Neuronal stem cell (in vitro differentiated cells): Measurements from ENCODE around the gene UMOD.
"Not testable (repeated sequence)": the region's sequence is repeated elsewhere in the genome, so short reads cannot be mapped to it uniquely, and the experiment has no call there.

ENCODE experiments used
- DNase-seq: peaks from one replicate; pipeline ENCODE4 v3.0.0-alpha.2; 2013; ENCODE audit warnings: low spot score
- H2AFZ ChIP-seq: one replicate; pipeline ENCODE4 v1.6.1; 2013; ENCODE audit warnings: mild to moderate bottlenecking, low read length, inconsistent platforms
- H2AK5ac ChIP-seq: 2 replicates; pipeline ENCODE4 v1.6.1; 2013; ENCODE audit warnings: low read depth, mild to moderate bottlenecking, inconsistent platforms, low read length, moderate library complexity, mixed read lengths
- H2BK120ac ChIP-seq: 2 replicates; pipeline ENCODE4 v1.6.1; 2013; ENCODE audit warnings: low read depth, mild to moderate bottlenecking, inconsistent platforms, low read length, moderate library complexity, mixed read lengths
- H2BK12ac ChIP-seq: one replicate; pipeline ENCODE4 v1.6.1; 2013; ENCODE audit warnings: low read length, inconsistent platforms
- H2BK15ac ChIP-seq: 2 replicates; pipeline ENCODE4 v1.6.1; 2013; ENCODE audit warnings: mild to moderate bottlenecking, low read length, inconsistent platforms, mixed read lengths
- H2BK5ac ChIP-seq: one replicate; pipeline ENCODE4 v1.6.1; 2013; ENCODE audit warnings: inconsistent platforms, mild to moderate bottlenecking, low read length, moderate library complexity
- H3K14ac ChIP-seq: one replicate; pipeline ENCODE4 v1.6.1; 2013; ENCODE audit warnings: low read length, inconsistent platforms
- H3K18ac ChIP-seq: 2 replicates; pipeline ENCODE4 v1.6.1; 2013; ENCODE audit warnings: low read length, inconsistent platforms
- H3K23ac ChIP-seq: 2 replicates; pipeline ENCODE4 v1.6.1; 2013; ENCODE audit warnings: low read depth, mild to moderate bottlenecking, mixed read lengths, low read length, inconsistent platforms; ENCODE audit not compliant: poor library complexity
- H3K27ac ChIP-seq: replicated peaks from 3 replicates; pipeline ENCODE4 v1.5.1; 2013; ENCODE audit warnings: low read length, inconsistent platforms
- H3K27me3 ChIP-seq, 3 experiments: 2 replicates each; pipeline ENCODE4 v1.6.1; 2013; ENCODE audit warnings: low read length in 3 of 3, mild to moderate bottlenecking in 2 of 3, inconsistent platforms in 1 of 3, low read depth in 1 of 3, mixed read lengths in 1 of 3, moderate library complexity in 1 of 3; ENCODE audit not compliant: control insufficient read depth in 3 of 3, insufficient read depth in 3 of 3
- H3K36me3 ChIP-seq, 2 donors: replicated peaks in 1 of 2; 2 replicates each; pipeline ENCODE4 v1.6.1; 2013; ENCODE audit warnings: low read length in 2 of 2; ENCODE audit not compliant: control insufficient read depth in 2 of 2, insufficient read depth in 2 of 2
- H3K4ac ChIP-seq: 2 replicates; pipeline ENCODE4 v1.6.1; 2013; ENCODE audit warnings: inconsistent platforms, mild to moderate bottlenecking, low read length, moderate library complexity
- H3K4me1 ChIP-seq, 2 donors: 1 replicate in 1 of 2; 2 replicates in 1 of 2; pipeline ENCODE4 v1.6.1; 2013; ENCODE audit warnings: low read length in 2 of 2, low read depth in 1 of 2; ENCODE audit not compliant: control insufficient read depth in 2 of 2, insufficient read depth in 1 of 2
- H3K4me2 ChIP-seq: one replicate; pipeline ENCODE4 v1.6.1; 2013; ENCODE audit warnings: mild to moderate bottlenecking, low read length, inconsistent platforms; ENCODE audit not compliant: insufficient read depth, poor library complexity, severe bottlenecking
- H3K4me3 ChIP-seq, 2 donors: 2 replicates each; pipeline ENCODE4 v1.5.1; 2013; ENCODE audit warnings: low read length in 2 of 2, mild to moderate bottlenecking in 2 of 2, inconsistent platforms in 1 of 2, moderate library complexity in 1 of 2
- H3K79me1 ChIP-seq: one replicate; pipeline ENCODE4 v1.6.1; 2013; ENCODE audit warnings: low read depth, mild to moderate bottlenecking, inconsistent platforms, low read length, moderate library complexity
- H3K9ac ChIP-seq: one replicate; pipeline ENCODE4 v1.6.1; 2013; ENCODE audit warnings: mild to moderate bottlenecking, low read depth, low read length, inconsistent platforms; ENCODE audit not compliant: poor library complexity
- H3K9me3 ChIP-seq, 2 donors: replicated peaks in 1 of 2; 2 replicates each; pipeline versions ENCODE3 to v1.6.1; 2013; ENCODE audit warnings: low read length in 2 of 2, mild to moderate bottlenecking in 2 of 2, inconsistent platforms in 1 of 2, low read depth in 1 of 2, mixed read lengths in 1 of 2, moderate library complexity in 1 of 2; ENCODE audit not compliant: control insufficient read depth in 2 of 2, insufficient read depth in 1 of 2
- H4K8ac ChIP-seq: one replicate; pipeline ENCODE4 v1.6.1; 2013; ENCODE audit warnings: low read depth, mild to moderate bottlenecking, inconsistent platforms, low read length, moderate library complexity
- H4K91ac ChIP-seq: one replicate; pipeline ENCODE4 v1.6.1; 2013; ENCODE audit warnings: low read length, low read depth, mild to moderate bottlenecking, inconsistent platforms; ENCODE audit not compliant: poor library complexity
- WGBS, 2 donors: extraction: QIAGEN DNeasy Blood & Tissue Kit; methylation state at CpG; one replicate each; pipeline ENCODE4 v1.1.7; 2013; ENCODE audit warnings: missing lambda C conversion rate in 2 of 2, mixed read lengths in 1 of 2; ENCODE audit not compliant: insufficient read length in 2 of 2, insufficient replicate concordance in 1 of 2; ENCODE audit errors: extremely low coverage in 2 of 2; 5-methylcytosine and 5-hydroxymethylcytosine counted together

UMOD gene

DNA sequence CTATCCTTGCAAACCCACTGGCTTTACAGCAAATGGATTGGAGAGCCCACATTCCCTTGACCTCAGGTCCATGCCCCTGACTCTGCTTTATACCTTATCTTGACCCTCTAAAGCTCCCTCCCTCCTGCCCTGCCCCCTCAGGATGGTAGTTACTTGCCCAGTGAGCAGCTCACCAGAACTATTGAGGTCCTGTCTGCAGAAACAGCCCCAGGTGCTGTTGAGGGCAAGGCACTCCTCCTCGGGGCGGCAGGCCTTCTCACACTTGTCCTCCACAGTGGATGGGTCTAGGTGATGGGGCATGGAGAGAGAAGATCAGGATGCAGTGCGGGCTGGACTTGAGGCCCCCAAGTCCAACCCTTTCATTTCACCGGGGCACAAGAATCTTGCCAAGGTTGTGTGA, 29.8 kb downstream of the UMOD start:
- DNase-seq = no peak
- no peak overlapping the region for H3K14ac ChIP-seq
- H2BK5ac ChIP-seq = no peak overlapping the region

DNA sequence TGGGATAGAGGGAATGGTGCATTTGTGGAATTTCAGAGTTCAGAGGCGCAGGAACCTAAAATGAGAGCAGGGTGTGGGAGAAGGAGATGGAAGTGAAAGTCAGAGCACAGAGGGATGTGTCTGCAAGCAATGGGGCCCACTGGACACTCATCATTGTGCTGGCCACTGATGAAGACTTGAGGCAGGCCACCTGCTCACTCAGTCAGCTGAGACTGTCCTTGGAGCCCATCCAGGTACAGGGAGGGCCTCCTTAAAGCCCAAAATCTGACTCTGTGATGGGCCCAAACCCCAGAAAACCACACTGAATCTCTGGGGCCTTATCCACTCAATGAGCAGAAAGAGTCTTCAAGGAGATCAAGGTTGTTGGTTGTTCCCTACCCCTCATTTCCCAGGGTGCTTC, 30.8 kb downstream of the UMOD start:
- WGBS, 2 donors = no CpG with 5 or more reads among the region's 1 CpG
- H3K4me3 ChIP-seq = no peak overlapping the region
- no peak overlapping the region for H2BK120ac ChIP-seq

More for the DNA sequence above, 29.8 kb downstream of the UMOD start:
- H3K27me3 ChIP-seq = no peaks in the 10 kb centered on the region
- no peak overlapping the region for H3K23ac ChIP-seq
- no peak overlapping the region for H3K4ac ChIP-seq
- WGBS, 2 donors = no CpG with 5 or more reads among the region's 4 CpGs
- no peak overlapping the region for H4K8ac ChIP-seq
- H3K4me1 ChIP-seq = no peaks in the 10 kb centered on the region
- no peak overlapping the region for H3K9ac ChIP-seq
- H3K27ac ChIP-seq = no peak overlapping the region
- H3K79me1 ChIP-seq = no peaks in the 10 kb centered on the region
- peak overlapping the region; percentile 15 for H3K18ac ChIP-seq
- H2AFZ ChIP-seq = no peak overlapping the region
- no peak overlapping the region for H4K91ac ChIP-seq
- no peak overlapping the region for H3K4me2 ChIP-seq
- H2BK120ac ChIP-seq = no peak overlapping the region
- H3K4me3 ChIP-seq = no peak overlapping the region
- H2BK12ac ChIP-seq = no peak overlapping the region
- no peak overlapping the region for H2AK5ac ChIP-seq
- H3K36me3 ChIP-seq = no peaks in the 10 kb centered on the region
- no peak overlapping the region for H2BK15ac ChIP-seq
- no peaks in the 10 kb centered on the region for H3K9me3 ChIP-seq

DNA sequence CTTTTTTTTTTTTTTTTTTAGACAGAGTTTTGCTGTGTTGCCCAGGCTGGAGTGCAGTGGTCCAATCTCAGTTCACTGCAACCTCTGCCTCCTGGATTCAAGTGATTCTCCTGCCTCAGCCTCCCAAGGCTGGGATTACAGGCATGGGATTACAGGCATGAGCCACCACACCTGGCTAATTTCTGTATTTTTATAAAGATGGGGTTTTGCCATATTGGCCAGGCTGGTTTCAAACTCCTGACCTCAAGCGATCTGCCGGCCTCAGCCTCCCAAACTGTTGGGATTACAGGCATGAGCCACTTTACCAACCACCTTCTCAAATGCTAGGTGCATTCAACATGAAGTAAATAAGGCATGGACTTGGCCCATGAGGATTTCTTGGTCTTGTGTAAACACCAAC, 31.5 kb downstream of the UMOD start:
- DNase-seq, H3K79me1 ChIP-seq, H4K8ac ChIP-seq, H2BK5ac ChIP-seq, H3K27ac ChIP-seq, H3K4me2 ChIP-seq, H3K4me3 ChIP-seq, H3K36me3 ChIP-seq, H3K14ac ChIP-seq, H3K4ac ChIP-seq, H3K9me3 ChIP-seq, H2AK5ac ChIP-seq, H4K91ac ChIP-seq, H3K4me1 ChIP-seq, H2BK120ac ChIP-seq, H2BK12ac ChIP-seq, H3K27me3 ChIP-seq, H2AFZ ChIP-seq, H3K23ac ChIP-seq, H2BK15ac ChIP-seq, H3K9ac ChIP-seq, H3K18ac ChIP-seq: not testable (repeated sequence)
- no CpG with 5 or more reads among the region's 2 CpGs for WGBS, 2 donors

More for the DNA sequence above, 30.8 kb downstream of the UMOD start:
- H3K4me2 ChIP-seq = no peak overlapping the region
- H3K4ac ChIP-seq = no peak overlapping the region
- H2BK15ac ChIP-seq = no peak overlapping the region
- H3K14ac ChIP-seq = no peak overlapping the region
- no peak overlapping the region for H2AK5ac ChIP-seq
- H4K91ac ChIP-seq = no peak overlapping the region
- no peaks in the 10 kb centered on the region for H3K36me3 ChIP-seq
- H3K18ac ChIP-seq = no peak overlapping the region
- no peaks in the 10 kb centered on the region for H3K79me1 ChIP-seq
- H4K8ac ChIP-seq = no peak overlapping the region
- no peak overlapping the region for H3K9ac ChIP-seq
- H2BK12ac ChIP-seq = no peak overlapping the region
- H2BK5ac ChIP-seq = no peak overlapping the region
- DNase-seq = no peak
- no peaks in the 10 kb centered on the region for H3K27me3 ChIP-seq
- no peaks in the 10 kb centered on the region for H3K9me3 ChIP-seq
- H3K4me1 ChIP-seq = no peaks in the 10 kb centered on the region
- H3K23ac ChIP-seq = no peak overlapping the region
- no peak overlapping the region for H2AFZ ChIP-seq
- no peak overlapping the region for H3K27ac ChIP-seq

DNA sequence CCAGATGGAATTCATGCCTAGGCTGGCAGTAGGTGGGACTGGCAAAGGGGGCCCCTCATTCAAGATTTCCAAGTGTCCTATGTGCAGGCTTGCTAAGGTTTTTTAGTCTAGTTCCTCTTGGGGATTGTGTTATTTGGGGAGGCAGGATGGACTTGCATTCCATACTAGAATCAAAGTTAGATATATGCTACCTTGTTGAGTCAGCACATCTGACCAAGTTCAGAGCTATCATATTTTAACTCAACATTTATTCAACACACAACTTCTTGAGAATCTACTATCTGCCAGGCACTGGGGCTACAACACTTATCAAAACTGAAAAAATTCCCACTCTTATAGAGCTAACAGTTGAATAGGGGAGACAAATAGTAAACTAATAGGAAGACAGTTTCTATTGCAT, 31.9 kb downstream of the UMOD start:
- Histone ChIP-seq H3K79me1 (no peaks in the 10 kb centered on the region), H2AFZ (no peak overlapping the region), H3K4me2 (no peak overlapping the region), H3K9me3 (no peaks in the 10 kb centered on the region), H4K8ac (no peak overlapping the region), H3K27ac (no peak overlapping the region), H2BK120ac (no peak overlapping the region), H3K27me3 (no peaks in the 10 kb centered on the region), H2BK12ac (no peak overlapping the region), H3K18ac (no peak overlapping the region), H2BK5ac (no peak overlapping the region), H3K4me1 (no peaks in the 10 kb centered on the region), H3K4ac (no peak overlapping the region), H3K9ac (no peak overlapping the region), H4K91ac (no peak overlapping the region), H2BK15ac (no peak overlapping the region), H2AK5ac (no peak overlapping the region), H3K14ac (no peak overlapping the region), H3K23ac (no peak overlapping the region), H3K4me3 (no peak overlapping the region), H3K36me3 (no peaks in the 10 kb centered on the region)
- no peak for DNase-seq
